Measurements from ENCODE around the gene SORCS2. TPM values are rescaled to one million over a fixed set of nuclear protein-coding genes. Genes with fewer than 3 reads are reported as not detected.

SORCS2 gene
- total and polyA plus RNA-seq, 4 donors, result 2.2 to 7.7 (median 2.5) TPM

DNA sequence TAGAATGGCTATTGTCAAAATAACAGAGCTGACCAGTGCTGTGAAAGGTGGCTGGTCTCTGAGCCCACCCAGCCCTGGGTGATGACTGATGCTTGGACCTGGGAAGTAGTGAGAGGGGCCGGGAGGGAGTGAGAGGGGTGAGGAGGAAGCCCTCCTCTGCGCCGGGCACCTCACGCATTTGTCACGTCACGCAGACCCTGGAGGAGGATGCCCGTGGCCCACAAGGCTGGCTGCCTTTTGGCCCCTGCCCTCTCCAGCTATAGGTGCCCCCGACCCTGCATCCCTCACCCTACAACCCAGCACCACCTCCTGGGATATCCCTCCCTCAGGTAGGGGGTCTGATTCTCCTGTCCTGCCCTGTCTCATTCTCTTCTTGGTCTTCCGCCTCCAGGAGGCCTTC lies 539.9 kb downstream of the SORCS2 start:
- WGBS, 2 donors, result 89 to 96% methylated on average over 9 of the region's 9 CpGs
- H3K4me1 ChIP-seq (ENCODE audit: control insufficient read depth in 5 of 5, insufficient read depth in 5 of 5, low read length in 5 of 5), result no peaks in the 10 kb centered on the region

DNA sequence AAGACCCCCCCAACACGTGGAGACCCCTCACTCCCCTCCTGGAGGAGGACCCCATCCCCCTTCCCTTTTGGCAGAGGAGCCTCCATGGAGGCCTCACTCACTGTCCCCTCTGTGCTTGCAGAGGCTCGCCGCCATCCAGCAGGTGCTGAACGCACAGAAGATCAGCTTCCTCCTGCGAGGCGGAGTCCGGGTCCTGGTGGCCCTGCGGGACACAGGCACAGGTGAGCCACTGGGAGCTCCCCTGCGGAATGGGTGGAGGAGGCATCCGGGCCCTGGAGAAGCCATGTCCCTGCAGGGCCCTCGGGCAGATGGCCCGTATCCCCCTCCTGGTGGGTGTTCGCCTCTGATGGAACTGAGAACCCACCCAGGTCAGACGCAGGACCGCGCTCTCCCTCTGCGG lies 540.9 kb downstream of the SORCS2 start:
- Histone ChIP-seq H3K4me3 (no peak overlapping the region), H3K27ac (ENCODE audit: low read depth in 1 of 2, low read length in 1 of 2) (no peak overlapping the region), H3K4me1 (ENCODE audit: control insufficient read depth in 5 of 5, insufficient read depth in 5 of 5, low read length in 5 of 5) (no peaks in the 10 kb centered on the region), H3K36me3 (ENCODE audit: control insufficient read depth in 4 of 4, insufficient read depth in 4 of 4, low read length in 4 of 4) (no peaks in the 10 kb centered on the region), H3K9ac (ENCODE audit: insufficient read depth in 1 of 2, low read length in 2 of 2) (no peak overlapping the region), H3K9me3 (ENCODE audit: control insufficient read depth in 4 of 4, insufficient read depth in 3 of 4, low read length in 3 of 4) (peaks cover 0 to 15% (median 0%) of the 10 kb centered on the region in 4 donors), H3K27me3 (ENCODE audit: control insufficient read depth in 3 of 3, insufficient read depth in 3 of 3, low read length in 2 of 3) (no peaks in the 10 kb centered on the region)
- TF ChIP-seq, protein P1, sequence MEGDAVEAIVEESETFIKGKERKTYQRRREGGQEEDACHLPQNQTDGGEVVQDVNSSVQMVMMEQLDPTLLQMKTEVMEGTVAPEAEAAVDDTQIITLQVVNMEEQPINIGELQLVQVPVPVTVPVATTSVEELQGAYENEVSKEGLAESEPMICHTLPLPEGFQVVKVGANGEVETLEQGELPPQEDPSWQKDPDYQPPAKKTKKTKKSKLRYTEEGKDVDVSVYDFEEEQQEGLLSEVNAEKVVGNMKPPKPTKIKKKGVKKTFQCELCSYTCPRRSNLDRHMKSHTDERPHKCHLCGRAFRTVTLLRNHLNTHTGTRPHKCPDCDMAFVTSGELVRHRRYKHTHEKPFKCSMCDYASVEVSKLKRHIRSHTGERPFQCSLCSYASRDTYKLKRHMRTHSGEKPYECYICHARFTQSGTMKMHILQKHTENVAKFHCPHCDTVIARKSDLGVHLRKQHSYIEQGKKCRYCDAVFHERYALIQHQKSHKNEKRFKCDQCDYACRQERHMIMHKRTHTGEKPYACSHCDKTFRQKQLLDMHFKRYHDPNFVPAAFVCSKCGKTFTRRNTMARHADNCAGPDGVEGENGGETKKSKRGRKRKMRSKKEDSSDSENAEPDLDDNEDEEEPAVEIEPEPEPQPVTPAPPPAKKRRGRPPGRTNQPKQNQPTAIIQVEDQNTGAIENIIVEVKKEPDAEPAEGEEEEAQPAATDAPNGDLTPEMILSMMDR (IDR thresholded peaks at IDR 0.05; ENCODE audit: control extremely low read depth, extremely low read depth), result no peak
- 85 to 89% methylated on average over 14 to 17 of the region's 17 CpGs for WGBS, 2 donors
- ATAC-seq (ENCODE audit: insufficient read depth, low FRiP score), result no peak
- DNase-seq, result no peak

More for the DNA sequence above, 539.9 kb downstream of the SORCS2 start:
- H3K27ac ChIP-seq (ENCODE audit: low read depth in 1 of 2, low read length in 1 of 2), result no peak overlapping the region
- no peaks in the 10 kb centered on the region for H3K36me3 ChIP-seq (ENCODE audit: control insufficient read depth in 4 of 4, insufficient read depth in 4 of 4, low read length in 4 of 4)
- TF ChIP-seq, protein P1 (IDR thresholded peaks at IDR 0.05; ENCODE audit: control extremely low read depth, extremely low read depth), result no peak
- no peaks in the 10 kb centered on the region for H3K27me3 ChIP-seq (ENCODE audit: control insufficient read depth in 3 of 3, insufficient read depth in 3 of 3, low read length in 2 of 3)
- H3K9me3 ChIP-seq (ENCODE audit: control insufficient read depth in 4 of 4, insufficient read depth in 3 of 4, low read length in 3 of 4), result peaks cover 0 to 6% (median 0%) of the 10 kb centered on the region in 4 donors
- ATAC-seq (ENCODE audit: insufficient read depth, low FRiP score) (no peak), DNase-seq (no peak)
- no peak overlapping the region for H3K4me3 ChIP-seq
- H3K9ac ChIP-seq (ENCODE audit: insufficient read depth in 1 of 2, low read length in 2 of 2), result no peak overlapping the region

DNA sequence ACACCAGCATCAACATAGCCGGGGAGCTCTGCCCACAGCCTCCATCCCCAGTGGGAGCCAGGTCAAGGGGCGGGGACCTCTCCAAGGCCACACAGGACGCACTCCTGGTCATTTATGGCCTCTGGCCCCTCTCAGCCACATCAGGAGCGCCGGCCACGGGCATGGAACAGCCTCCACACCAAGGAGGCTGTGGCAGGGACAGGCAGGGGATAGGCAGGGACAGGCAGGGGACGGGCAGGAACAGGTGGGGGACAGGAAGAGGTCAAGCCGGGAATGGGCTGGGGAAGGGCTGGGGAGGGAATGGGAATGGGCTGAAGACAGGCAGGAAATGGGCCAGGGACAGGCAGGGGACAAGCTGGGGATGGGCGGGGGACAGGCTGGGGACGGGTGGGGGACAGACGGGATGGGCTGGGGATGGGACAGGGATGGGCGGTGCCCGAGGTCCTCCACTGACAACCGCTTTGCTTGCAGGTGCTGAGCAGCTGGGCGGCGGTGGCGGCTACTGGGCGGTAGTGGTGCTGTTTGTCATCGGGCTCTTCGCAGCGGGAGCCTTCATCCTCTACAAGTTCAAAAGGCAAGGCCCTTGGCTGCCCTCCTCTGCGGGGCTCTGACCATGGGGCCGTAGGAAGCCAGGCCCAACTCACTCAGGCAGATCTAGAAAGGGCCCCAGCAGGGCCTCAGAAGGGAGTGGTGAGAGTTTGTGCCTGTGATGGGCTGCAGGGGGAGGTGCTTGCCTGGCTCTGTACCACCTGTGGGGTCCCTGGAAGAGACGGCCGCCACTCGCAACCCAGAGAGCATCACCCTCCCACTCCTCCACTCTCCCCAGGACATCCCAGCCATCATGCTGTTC lies 541.7 kb downstream of the SORCS2 start:
- Histone ChIP-seq H3K4me3 (no peak overlapping the region), H3K27me3 (ENCODE audit: control insufficient read depth in 3 of 3, insufficient read depth in 3 of 3, low read length in 2 of 3) (no peaks in the 10 kb centered on the region), H3K36me3 (ENCODE audit: control insufficient read depth in 4 of 4, insufficient read depth in 4 of 4, low read length in 4 of 4) (no peaks in the 10 kb centered on the region), H3K27ac (ENCODE audit: low read depth in 1 of 2, low read length in 1 of 2) (no peak overlapping the region), H3K9me3 (ENCODE audit: control insufficient read depth in 4 of 4, insufficient read depth in 3 of 4, low read length in 3 of 4) (peaks cover 0 to 17% (median 0%) of the 10 kb centered on the region in 4 donors), H3K4me1 (ENCODE audit: control insufficient read depth in 5 of 5, insufficient read depth in 5 of 5, low read length in 5 of 5) (no peaks in the 10 kb centered on the region), H3K9ac (ENCODE audit: insufficient read depth in 1 of 2, low read length in 2 of 2) (no peak overlapping the region)
- TF ChIP-seq, protein P1 (IDR thresholded peaks at IDR 0.05; ENCODE audit: control extremely low read depth, extremely low read depth), result no peak
- 66 to 68% methylated on average over 25 to 26 of the region's 26 CpGs for WGBS, 2 donors
- ATAC-seq (ENCODE audit: insufficient read depth, low FRiP score) (no peak), DNase-seq (no peak)
